CD4-positive, alpha-beta T cell treated with Interleukin-4 for 4 hours (primary cell): ENCODE results near the gene ZNF805.
"Not testable (repeated sequence)": the region's sequence is repeated elsewhere in the genome, so short reads cannot be mapped to it uniquely, and the experiment has no call there.

ENCODE experiments used
- DNase-seq: peaks from one replicate; pipeline ENCODE4 v3.0.0-alpha.2; 2020

Gene ZNF805

DNA sequence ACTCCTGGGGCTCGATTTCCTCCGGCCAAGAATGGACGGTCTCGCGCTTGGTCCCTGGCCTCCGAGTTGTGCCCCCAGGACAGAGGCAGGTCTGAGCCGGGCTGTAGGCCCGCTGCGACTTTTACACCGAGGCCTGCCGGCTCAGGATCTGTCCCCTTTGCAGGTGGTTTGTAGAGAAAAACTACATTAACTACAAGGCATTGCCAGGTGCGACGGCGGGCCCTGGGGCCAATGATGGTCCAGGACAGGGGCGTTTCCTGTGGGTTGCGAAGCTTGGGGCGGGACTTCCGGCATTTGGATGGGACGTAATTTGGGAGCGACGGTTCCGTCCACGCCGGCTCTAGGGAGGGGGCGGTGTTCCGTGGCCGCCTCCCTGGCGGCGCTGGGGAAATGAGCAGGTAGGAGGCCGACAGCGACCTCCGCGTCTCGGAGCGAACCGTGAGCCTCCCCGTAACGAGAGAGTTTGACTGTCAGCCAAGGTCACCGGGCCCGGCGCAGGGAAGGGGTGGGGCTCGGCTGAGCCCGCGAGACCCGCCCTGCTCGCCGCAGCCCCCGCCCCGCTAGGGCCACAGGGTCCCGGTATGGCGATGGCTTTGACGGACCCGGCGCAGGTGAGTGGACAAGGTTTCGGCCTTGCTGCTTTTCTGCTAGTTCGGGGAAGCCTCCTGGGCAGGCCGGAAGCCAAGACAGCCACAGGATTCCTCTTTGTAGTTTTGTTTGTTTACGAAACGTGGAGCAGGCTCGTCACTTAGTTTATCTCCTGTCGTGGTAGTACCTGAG lies at the start of gene ZNF805:
Gene ZNF805, plus strand, starts transcription at position 322 of the 780 bp plus-strand sequence. Its CDS starts 260 bp downstream, at position 582.
- DNase-seq, result peak; percentile 97

DNA sequence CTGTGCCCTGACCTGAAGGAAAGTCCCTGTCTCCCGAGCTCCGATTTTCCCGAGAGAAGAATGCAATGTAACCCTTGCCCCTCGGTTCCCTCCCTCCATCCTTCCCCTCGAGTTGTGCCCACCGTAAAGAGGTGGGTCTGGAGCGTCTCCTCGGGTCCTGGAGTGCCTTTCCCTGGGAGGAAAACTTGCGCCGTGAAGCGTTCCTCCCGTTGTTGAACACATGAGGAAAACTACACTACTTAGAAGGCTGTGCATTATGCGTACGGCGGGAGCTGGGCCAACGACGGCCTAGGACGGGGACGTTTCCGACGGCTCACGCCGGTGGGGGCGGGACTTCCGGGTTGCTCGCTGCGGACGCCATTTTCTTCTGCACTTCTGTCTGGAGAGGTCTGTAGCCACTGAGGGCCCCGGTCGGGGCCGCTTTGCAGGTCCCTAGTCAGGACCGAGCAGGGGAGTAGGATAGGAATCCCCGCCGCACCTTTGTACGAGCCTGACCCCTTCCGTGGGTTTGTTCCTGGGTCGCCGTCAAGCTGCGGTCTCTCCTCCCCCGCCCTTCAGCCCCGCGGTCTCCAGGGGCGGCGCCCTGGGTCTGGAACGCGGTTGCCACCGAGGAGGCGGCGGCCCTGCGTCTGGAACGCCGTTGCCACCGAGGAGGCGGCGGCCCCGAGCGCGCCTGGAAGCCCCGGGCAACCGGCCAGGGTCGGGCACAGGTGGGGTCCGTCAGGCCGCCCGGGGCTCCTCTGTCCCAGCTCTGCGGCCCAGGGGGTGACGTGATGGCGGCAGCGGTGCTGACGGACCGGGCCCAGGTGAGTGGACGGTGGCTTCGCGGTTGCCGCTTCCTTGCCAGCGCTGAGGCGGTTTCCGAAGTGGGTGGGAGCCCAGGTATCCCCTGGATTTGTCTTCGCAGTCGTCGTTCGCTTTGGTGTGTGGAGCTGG lies 49.0 kb upstream of the ZNF805 start, which contains the start of gene ZNF264:
Gene ZNF264, plus strand, starts transcription at position 360 of the 936 bp plus-strand sequence. Its CDS starts 414 bp downstream, at position 774.
- peak; percentile 90 for DNase-seq

DNA sequence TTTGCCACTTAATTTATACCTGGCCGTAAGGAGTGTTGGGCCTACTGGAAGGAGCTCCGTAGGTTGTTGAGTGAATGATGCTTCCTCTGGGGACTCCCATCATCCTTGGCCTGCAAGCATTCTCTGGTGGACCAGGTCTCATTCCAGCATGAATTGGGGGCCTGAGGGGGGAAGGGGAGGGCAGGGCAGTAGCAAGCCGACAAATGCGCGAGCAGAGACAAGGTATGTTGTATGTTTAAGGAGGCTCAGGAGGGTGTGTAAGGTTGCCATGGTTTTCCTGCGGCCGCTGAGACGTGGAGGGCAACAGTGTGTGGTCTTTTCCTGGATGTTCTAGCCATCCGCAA lies 48.4 kb upstream of the ZNF805 start:
- DNase-seq, result no peak

DNA sequence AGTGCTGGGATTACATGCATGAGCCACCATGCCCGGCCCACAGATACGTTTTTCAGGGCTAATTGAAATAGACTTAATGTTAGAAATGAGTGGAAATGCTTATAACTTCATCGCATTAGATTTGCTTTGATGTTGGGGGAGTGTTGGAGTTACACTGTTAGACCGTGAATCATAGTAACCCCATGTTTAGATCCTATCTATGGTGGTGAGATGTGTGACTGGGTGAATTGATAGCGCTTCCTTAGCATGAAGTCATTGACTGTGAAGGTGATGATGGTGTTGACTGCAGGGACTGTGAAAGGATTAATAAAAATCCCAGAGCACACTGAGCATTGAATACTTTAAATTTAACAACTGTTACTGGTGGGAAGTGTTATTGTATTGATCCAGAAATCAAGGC lies 47.4 kb upstream of the ZNF805 start:
- peak; percentile 10 for DNase-seq

DNA sequence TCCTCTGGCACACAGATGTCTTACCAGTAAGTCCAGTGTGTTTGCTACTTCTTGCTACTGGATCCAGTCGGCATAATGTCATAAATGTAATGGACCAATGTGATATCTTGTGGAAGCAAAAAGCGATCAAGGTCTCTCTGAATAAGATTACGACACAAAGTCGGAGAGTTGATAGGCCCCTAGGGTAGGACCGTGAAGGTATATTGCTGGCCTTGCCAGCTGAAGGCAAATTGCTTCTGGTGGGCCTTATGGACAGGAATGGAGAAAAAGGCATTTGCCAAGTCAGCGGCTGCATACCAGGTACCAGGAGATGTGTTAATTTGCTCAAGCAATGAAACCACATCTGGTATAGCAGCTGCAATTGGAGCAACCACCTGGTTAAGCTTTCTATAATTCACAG lies 42.6 kb upstream of the ZNF805 start:
- not testable (repeated sequence) for DNase-seq

DNA sequence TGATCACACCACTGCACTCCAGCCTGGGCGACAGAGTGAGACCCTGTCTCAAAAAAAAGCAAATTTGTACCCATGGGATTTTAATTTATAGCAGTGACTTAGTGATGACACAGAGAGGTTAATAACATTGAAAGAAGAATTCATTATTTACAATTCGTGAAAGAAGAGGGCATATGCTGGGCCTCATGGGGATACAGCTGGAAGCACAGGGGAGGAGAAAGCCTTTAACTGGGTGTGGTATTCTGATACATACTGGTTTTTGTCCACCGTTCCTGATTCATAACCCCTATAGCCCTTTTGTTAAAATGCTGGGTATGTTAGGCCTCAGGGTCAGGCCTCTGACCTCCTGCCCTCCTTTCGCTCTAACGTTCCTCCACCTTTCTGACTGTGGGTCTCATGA lies 38.3 kb upstream of the ZNF805 start:
- no peak for DNase-seq

DNA sequence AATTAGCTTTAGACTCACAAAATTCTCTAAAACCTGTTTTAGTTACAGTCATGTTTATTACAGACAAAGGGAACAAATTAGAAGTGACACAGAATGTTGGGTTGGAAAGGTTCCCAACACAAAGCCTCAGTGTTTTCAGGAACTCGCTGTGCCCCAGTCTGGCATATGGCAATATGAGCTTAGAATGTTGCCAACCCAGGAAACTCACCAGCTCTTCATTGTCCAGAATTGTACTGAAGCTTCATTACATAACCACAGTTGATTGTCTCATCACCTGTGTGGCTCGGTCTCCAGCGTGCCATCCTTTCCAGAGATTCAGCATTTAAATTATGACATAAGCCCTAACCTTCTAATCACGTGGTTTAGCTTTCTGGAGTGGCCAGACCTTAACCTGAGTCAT lies 30.1 kb upstream of the ZNF805 start:
- no peak for DNase-seq

DNA sequence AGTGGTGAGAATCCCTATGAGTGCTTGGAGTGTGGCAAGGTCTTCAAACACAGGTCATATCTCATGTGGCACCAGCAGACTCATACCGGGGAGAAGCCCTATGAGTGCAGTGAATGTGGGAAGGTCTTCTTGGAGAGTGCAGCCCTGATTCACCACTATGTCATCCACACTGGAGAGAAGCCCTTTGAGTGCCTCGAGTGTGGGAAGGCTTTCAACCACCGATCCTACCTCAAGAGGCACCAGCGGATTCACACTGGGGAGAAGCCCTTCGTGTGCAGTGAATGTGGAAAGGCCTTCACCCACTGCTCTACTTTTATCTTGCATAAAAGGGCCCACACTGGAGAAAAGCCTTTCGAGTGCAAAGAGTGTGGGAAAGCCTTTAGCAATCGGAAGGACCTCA lies 28.3 kb upstream of the ZNF805 start:
- no peak for DNase-seq

DNA sequence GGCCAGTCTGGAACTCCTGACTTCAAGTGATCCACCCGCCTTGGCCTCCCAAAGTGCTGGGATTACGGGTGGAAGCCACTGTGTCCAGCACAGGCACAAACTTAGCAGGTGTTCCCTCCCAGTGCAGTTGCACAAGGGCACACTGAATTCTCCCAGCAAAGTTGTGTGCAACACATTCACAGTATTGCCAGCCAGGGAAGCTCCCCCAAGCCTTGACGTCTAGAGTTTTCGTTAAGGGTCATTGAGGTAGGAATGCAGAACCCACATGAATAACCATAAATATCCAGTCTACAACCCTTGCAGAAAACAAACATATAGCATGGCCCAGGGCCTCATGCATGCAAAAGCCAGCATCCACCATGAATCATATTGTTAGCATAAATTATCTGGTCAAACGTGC lies 12.9 kb upstream of the ZNF805 start:
- DNase-seq, result no peak

DNA sequence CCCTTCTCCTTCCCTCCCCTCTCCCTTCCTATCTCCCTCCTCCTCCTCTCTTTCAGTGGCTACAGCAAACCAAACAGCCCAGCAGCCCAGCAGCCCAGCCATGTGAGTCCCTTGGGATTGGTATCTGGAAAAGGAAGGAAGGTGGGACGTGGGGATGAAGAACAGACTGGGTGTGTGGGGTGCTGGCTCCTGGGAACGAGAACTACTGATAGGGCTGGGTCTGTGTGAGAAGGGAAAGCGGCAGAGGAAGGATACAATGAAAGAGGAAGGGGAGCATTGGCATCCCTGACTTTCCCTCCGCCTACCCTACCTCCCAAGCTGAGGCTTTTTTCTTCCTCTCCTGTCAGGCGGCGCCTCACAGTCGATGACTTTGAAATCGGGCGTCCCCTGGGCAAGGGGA lies 8.7 kb upstream of the ZNF805 start:
- DNase-seq, result no peak

DNA sequence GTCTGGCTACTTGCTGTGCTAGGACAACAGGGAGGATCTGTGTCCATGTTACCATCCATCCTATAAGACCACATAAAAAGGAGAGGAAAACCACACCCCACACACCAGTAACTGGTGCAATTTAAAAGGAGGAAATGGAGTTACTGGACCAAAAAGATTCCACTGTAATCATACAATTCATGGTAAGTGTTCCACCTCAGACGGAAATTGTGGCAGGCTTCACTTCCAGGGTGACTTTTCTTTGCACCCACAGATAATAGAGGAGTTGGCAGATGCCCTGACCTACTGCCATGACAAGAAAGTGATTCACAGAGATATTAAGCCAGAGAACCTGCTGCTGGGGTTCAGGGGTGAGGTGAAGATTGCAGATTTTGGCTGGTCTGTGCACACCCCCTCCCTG lies 7.2 kb upstream of the ZNF805 start:
- DNase-seq, result no peak

DNA sequence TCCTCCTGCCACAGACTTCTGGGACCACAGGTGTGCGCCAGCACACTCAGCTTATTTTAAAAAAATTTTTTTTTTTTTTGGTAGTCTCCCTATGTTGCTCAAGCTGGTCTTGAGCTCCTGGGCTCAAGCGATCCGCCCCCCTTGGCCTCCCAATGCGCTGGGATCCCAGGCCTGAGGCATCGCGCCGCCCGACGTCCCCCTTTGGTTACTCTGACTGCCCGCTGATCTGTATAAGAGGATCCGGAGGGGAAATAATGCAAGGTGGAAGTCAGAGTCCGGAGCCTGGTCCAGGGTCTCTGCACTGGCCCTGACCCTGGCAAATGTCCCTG lies 486 bp upstream of the ZNF805 start:
- no peak for DNase-seq

DNA sequence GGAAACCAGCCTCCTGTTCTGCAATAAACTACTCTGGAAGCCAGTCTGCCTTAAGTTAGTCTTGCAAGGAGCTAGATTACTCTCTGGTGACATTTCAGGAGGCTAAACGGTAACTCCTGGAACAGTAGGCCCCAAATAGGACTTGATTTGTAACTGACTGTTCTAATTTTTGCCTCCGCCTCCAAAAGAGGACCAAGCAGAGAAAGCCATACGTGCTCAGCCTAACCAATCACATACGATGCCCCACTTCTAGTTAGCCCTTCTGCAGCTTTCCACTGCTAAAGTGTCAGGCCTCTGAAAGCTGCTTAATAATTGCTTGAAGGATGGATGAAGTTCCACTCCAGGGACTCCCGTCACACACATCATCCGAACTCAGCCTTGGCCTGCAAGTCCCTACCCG lies 744 bp downstream of the ZNF805 start:
- DNase-seq, result no peak

DNA sequence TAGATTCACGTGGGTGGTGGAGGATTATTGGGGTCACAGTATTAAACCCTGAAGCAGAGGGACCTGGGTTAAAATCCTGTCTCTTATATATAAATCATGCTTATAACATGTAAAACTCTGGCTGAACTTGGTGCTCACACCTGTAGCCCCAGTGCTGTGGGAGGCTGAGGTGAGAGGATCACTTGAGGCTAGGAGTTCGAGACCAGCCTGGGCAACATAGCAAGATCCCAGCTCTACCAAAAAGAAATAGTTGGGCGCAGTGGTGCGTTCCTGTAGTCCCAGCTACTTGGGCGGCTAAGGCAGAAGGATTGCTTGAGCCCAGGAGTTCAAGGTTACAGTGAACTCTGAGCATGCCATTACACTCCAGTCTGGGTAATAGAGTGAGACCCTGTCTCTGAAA lies 2.4 kb downstream of the ZNF805 start:
- DNase-seq, result no peak

DNA sequence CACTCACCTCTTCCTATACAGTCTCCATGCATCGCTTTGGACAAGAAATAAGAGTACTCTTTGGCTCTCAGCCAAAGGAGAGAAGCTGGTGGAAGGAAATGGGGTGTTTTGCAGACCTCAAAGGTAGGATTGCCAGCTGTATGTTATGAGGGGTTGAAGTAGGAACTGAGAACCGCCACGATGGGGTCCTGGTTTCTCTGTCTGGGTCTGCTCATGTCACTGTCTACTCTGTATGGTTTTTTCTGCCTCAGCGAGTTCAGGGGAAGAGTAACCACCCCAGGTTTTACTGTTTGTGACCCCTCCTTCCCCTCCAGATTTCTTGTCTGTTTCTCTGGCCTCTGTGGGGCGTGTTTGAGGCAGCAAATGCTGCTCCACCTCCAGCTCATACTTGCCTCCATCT lies 4.1 kb downstream of the ZNF805 start:
- no peak for DNase-seq

DNA sequence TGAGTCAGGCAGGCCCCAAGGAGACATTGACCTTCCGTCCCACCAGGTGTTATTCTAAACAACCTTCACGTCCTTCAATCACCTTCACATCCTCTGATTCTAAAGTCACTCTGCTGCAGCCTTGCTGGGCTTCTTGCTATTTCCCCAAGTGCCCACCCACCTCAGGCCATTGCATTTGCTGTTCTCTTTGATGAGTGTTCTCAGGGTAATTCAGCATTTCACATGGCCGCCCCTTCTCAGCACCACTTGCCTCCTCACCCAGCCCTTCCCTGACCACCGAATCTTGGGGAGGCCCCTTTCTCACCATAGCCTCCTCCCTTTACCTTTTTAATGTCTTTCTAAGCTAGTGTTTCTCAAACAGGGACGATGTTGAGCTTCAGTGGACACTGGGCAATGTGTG lies 4.6 kb downstream of the ZNF805 start:
- no peak for DNase-seq

DNA sequence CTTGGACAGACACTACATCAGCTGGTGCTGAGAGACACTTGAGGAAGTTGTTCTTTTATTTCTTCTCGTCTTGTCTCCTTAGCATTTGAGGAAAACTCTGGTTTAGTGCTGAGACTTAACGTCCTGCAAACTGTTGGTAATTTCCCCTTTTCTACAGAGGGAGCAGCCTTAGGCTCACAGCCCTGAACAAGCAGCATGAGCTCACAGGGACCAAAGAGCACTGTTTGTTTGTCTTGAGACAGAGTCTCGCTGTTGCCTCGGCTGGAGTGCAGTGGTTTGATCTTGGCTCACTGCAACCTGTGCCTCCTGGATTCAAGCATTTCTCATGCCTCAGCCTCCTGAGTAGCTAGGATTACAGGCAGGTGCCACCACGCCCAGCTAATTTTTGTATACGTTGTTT lies 5.5 kb downstream of the ZNF805 start:
- DNase-seq, result no peak

DNA sequence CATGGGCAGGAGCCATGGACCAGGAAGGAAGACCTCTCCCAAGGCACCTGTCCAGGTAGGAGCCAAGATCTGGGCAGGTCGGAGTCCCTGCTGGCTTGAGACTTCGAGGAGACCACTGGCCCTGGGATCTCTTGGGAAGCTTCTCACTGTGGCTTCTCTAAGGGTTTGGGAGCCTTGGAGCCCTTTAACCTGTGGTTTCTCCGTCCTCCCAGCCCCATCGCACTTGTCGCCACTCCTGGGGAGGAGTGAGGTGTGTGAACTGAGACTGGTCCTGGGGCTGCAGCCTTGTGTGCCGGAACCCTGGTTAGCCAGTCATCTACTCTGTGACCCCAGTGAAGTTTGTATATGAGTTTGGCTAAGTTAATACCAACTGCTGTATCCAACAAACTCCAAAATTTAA lies 8.2 kb downstream of the ZNF805 start:
- no peak for DNase-seq

DNA sequence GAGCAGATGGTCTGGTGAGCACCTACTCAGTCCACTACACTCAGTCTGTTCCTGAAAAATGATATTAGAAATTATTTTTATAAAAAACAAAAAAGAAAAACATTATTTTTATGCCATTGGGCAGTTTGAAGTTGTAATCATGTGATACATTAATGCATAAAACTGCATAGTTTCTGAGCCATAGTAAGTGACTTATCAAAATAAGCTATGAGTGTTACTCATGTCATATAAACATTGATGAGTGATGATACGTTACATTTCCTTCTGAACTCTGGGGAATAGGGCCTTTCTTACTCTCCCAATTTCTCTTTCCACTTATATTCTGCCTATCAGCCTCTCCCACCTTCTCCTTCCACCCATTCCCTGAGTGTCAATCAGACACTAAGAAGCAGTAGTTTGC lies 8.9 kb downstream of the ZNF805 start:
- DNase-seq, result no peak

DNA sequence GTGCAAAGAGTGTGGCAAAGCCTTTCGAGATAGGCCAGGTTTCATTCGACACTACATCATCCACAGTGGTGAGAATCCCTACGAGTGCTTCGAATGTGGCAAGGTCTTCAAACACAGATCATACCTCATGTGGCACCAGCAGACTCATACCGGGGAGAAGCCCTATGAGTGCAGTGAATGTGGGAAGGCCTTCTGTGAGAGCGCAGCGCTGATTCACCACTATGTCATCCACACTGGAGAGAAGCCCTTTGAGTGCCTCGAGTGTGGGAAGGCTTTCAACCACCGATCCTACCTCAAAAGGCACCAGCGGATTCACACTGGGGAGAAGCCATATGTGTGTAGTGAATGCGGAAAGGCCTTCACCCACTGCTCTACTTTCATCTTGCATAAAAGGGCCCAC lies 13.3 kb downstream of the ZNF805 start:
- not testable (repeated sequence) for DNase-seq

DNA sequence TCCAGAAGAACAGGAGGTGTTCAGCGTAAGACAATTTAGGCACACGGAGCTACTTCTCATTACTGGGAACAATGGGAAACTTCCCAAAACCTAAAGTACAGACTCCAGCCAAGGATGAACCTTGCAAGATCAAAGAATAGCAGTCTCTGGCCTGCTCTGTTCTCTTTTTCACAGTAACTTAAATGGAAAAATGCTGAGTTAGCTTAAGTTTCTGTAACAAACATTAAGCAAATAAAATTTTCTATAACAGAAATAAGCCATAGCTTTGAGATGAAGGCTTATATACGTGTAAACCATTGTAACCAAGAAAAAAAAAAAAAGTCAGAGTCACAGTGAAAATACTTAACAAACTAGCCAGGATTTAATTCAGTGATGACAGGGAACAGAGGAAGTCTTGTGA lies 21.6 kb downstream of the ZNF805 start:
- DNase-seq, result no peak

DNA sequence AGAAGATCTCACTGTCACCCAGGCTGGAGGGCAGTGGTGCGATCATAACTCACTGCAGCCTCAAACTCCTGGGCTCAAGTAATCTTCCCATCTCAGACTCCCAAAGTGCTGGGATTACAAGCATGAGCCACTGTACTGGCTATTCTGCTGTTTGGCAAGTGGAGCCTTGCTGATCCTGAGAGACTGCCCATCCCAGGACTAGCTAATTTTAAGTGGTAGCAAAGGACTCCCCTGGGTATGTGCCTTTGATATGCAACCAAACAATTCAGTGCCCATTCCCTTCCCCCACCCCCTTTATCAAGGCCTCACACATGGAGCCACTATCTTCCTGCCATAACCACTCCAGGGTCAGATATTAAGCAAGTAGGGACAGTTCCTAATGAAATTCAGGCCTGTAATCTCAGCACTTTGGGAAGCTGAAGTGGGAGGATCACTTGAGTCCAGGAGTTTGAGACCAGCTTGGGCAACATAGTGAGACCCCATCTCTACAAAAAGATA lies 22.9 kb downstream of the ZNF805 start:
- no peak for DNase-seq

DNA sequence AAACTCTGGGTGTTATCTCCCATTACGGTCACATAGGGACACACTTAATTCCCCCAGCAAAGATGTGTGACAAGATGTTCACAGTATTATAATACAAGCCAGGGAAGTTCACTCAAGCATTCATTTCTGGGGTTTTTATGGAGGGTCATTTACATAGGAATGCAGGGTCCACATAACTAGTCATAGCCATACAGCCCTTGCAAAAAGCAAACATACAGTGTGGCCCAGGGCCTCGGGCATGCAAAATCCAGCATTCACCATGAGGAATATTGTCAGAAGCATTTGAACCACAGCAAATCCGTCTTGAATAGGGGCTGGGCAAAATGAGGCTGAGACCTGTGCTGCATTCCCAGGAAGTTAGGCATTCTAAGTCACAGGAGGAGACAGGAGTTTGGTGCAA lies 26.9 kb downstream of the ZNF805 start:
- DNase-seq, result no peak
